Neural cell (in vitro differentiated cells): Measurements from ENCODE around the gene PPP1R12B. TPM values are rescaled to one million over a fixed set of nuclear protein-coding genes. Genes with fewer than 3 reads are reported as not detected.

Source experiments
- H2AFZ ChIP-seq: fragments of 200-600, 300-800 bp; sonication (generic), shearing (Covaris generic); 2 replicates; pipeline ENCODE4 v1.6.0; 2014; ENCODE audit warnings: low read depth, mild to moderate bottlenecking, antibody characterized with exemption, low read length, moderate library complexity
- H3F3A ChIP-seq: fragments of 200-600 bp; shearing (Covaris generic); 2 replicates; pipeline ENCODE4 v1.6.1; 2016; ENCODE audit warnings: mild to moderate bottlenecking, moderate library complexity, mixed read lengths, antibody characterized with exemption, low read length; ENCODE audit not compliant: insufficient read depth, poor library complexity, severe bottlenecking
- H3K27ac ChIP-seq: fragments of 200-600, 300-800 bp; sonication (generic), shearing (Covaris generic); 2 replicates; pipeline ENCODE4 v1.5.1; 2014; ENCODE audit warnings: mild to moderate bottlenecking, low read length, moderate library complexity
- H3K27me3 ChIP-seq: fragments of 300-800, 200-600 bp; sonication (generic), shearing (Covaris generic); 2 replicates; pipeline ENCODE4 v1.6.0; 2014; ENCODE audit warnings: mild to moderate bottlenecking, low read depth, low read length, moderate library complexity; ENCODE audit not compliant: insufficient read depth
- H3K36me3 ChIP-seq: fragments of 300-800, 200-600 bp; sonication (generic), shearing (Covaris generic); 2 replicates; pipeline ENCODE4 v1.5.1; 2014; ENCODE audit warnings: mild to moderate bottlenecking, antibody characterized with exemption, low read length, moderate library complexity; ENCODE audit not compliant: insufficient read depth
- H3K4me2 ChIP-seq: fragments of 300-800, 200-600 bp; sonication (generic), shearing (Covaris generic); 2 replicates; pipeline ENCODE4 v1.6.0; 2014; ENCODE audit warnings: mild to moderate bottlenecking, low read length
- H3K4me3 ChIP-seq: fragments of 300-800, 200-600 bp; sonication (generic), shearing (Covaris generic); 2 replicates; pipeline ENCODE4 v1.5.1; 2014; ENCODE audit warnings: mild to moderate bottlenecking, low read length, moderate library complexity
- H3K79me2 ChIP-seq: fragments of 200-600 bp; shearing (Covaris generic); replicated peaks from 2 replicates; pipeline ENCODE4 v1.6.0; 2014; ENCODE audit warnings: mild to moderate bottlenecking, low read length, moderate library complexity; ENCODE audit not compliant: insufficient read depth
- H3K9ac ChIP-seq: fragments of 300-800, 200-600 bp; sonication (generic), shearing (Covaris generic); 2 replicates; pipeline ENCODE4 v1.6.1; 2016; ENCODE audit warnings: mild to moderate bottlenecking, low read length, mixed read lengths
- H3K9me2 ChIP-seq: fragments of 200-600 bp; shearing (Covaris generic); 2 replicates; pipeline ENCODE4 v1.6.1; 2016; ENCODE audit warnings: mild to moderate bottlenecking, low read length, mixed read lengths; ENCODE audit not compliant: insufficient read depth
- H3K9me3 ChIP-seq: fragments of 200-600, 300-800 bp; sonication (generic), shearing (Covaris generic); 2 replicates; pipeline ENCODE4 v1.6.1; 2016; ENCODE audit warnings: mild to moderate bottlenecking, mixed run types, low read length, moderate library complexity, mixed read lengths
- H4K20me1 ChIP-seq: fragments of 200-600 bp; shearing (Covaris generic); 2 replicates; pipeline ENCODE4 v1.6.1; 2016; ENCODE audit warnings: mild to moderate bottlenecking, mixed run types; ENCODE audit not compliant: insufficient read depth
- CTCF ChIP-seq: fragments of 450-650 bp; IDR thresholded peaks from 2 replicates; pipeline ENCODE4 v1.5.1; 2014; ENCODE audit warnings: antibody characterized with exemption, mild to moderate bottlenecking, moderate library complexity; ENCODE audit not compliant: poor library complexity, severe bottlenecking
- EP300 ChIP-seq: fragments of 450-650 bp; conservative IDR thresholded peaks from 2 replicates; pipeline ENCODE4 v1.6.1; 2014; ENCODE audit warnings: antibody characterized with exemption, mild to moderate bottlenecking, moderate library complexity; ENCODE audit not compliant: poor library complexity, severe bottlenecking
- EZH2 ChIP-seq: fragments of 200-600, 300-800 bp; shearing (Covaris generic), sonication (generic); IDR thresholded peaks from 2 replicates; pipeline ENCODE4 v1.6.1; 2014; ENCODE audit warnings: antibody characterized with exemption, low read length, borderline replicate concordance, mild to moderate bottlenecking; ENCODE audit not compliant: insufficient read depth, poor library complexity, severe bottlenecking
- MXI1 ChIP-seq: fragments of 450-650 bp; conservative IDR thresholded peaks from 2 replicates; pipeline ENCODE4 v1.6.1; 2014; ENCODE audit warnings: antibody characterized with exemption, mild to moderate bottlenecking; ENCODE audit not compliant: poor library complexity, severe bottlenecking
- POLR2AphosphoS5 ChIP-seq: IDR thresholded peaks from 2 replicates; pipeline ENCODE4 v1.6.1; 2012
- RAD21 ChIP-seq: fragments of 450-650 bp; conservative IDR thresholded peaks from 2 replicates; pipeline ENCODE4 v1.6.1; 2014; ENCODE audit warnings: antibody characterized with exemption, mild to moderate bottlenecking, moderate library complexity
- SMC3 ChIP-seq: fragments of 450-650 bp; conservative IDR thresholded peaks from 2 replicates; pipeline ENCODE4 v1.6.1; 2014; ENCODE audit warnings: antibody characterized with exemption, mild to moderate bottlenecking, moderate library complexity; ENCODE audit not compliant: poor library complexity
- TAF1 ChIP-seq: IDR thresholded peaks from 2 replicates; pipeline ENCODE4 v1.6.1; 2012; ENCODE audit warnings: low read depth
- polyA plus RNA-seq: library from polyadenylated mRNA; depleted of rRNA; stranded (reverse); fragments of >200 nt; gene quantifications from 2 replicates; pipeline ENCODE4 v1.2.3, GENCODE V29; 2014
- TF ChIP-seq, protein P1 (sequence below): IDR thresholded peaks from 2 replicates; pipeline ENCODE4 v1.6.1; 2012; ENCODE audit warnings: borderline replicate concordance

The PPP1R12B gene
- polyA plus RNA-seq, 1 donor from 2014 or later: 9.8 TPM

- Histone ChIP-seq H3K4me3 (no peak overlapping the region), H3K9me3 (no peaks in the 10 kb centered on the region), H3K79me2 (no peaks in the 10 kb centered on the region), H3K4me2 (no peak overlapping the region), H3K36me3 (no peaks in the 10 kb centered on the region), H3K27ac (no peak overlapping the region), H4K20me1 (no peaks in the 10 kb centered on the region), H3K27me3 (no peaks in the 10 kb centered on the region), H3K9ac (no peak overlapping the region), H3F3A (no peaks in the 10 kb centered on the region), H2AFZ (no peak overlapping the region), H3K9me2 (no peaks in the 10 kb centered on the region)
- TF ChIP-seq POLR2AphosphoS5: no peak
- no peak for TF ChIP-seq RAD21
- TF ChIP-seq TAF1: no peak
- TF ChIP-seq MXI1: no peak
- TF ChIP-seq, protein P1, sequence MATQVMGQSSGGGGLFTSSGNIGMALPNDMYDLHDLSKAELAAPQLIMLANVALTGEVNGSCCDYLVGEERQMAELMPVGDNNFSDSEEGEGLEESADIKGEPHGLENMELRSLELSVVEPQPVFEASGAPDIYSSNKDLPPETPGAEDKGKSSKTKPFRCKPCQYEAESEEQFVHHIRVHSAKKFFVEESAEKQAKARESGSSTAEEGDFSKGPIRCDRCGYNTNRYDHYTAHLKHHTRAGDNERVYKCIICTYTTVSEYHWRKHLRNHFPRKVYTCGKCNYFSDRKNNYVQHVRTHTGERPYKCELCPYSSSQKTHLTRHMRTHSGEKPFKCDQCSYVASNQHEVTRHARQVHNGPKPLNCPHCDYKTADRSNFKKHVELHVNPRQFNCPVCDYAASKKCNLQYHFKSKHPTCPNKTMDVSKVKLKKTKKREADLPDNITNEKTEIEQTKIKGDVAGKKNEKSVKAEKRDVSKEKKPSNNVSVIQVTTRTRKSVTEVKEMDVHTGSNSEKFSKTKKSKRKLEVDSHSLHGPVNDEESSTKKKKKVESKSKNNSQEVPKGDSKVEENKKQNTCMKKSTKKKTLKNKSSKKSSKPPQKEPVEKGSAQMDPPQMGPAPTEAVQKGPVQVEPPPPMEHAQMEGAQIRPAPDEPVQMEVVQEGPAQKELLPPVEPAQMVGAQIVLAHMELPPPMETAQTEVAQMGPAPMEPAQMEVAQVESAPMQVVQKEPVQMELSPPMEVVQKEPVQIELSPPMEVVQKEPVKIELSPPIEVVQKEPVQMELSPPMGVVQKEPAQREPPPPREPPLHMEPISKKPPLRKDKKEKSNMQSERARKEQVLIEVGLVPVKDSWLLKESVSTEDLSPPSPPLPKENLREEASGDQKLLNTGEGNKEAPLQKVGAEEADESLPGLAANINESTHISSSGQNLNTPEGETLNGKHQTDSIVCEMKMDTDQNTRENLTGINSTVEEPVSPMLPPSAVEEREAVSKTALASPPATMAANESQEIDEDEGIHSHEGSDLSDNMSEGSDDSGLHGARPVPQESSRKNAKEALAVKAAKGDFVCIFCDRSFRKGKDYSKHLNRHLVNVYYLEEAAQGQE: no peak
- no peak for TF ChIP-seq EP300
- TF ChIP-seq EZH2: no peak
- TF ChIP-seq CTCF: no peak
- TF ChIP-seq SMC3: no peak
Observed at GRCh38 chr1:202433155-202434043, 84.9 kb downstream of the PPP1R12B start.

DNA sequence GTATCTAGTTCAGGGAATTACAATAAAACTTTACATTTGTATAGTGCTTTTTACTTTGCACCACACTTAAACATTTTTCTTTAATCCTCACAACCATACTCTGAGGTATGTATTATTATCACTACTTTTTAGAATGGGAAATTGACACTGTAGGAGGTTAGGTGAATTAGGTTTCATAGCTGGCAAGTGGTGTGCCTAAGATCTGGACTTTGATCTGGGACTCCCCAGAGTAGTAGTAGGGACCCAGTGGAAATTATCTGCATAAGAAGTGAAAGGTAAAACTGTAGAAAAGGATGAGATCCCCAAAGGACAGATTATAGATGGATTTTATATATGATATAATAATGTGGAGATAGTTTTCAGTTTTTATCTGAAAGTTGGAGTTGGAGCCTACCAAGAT is 85.6 kb downstream of the PPP1R12B start:
- no peak overlapping the region for H3K4me3 ChIP-seq
- no peak for TF ChIP-seq EZH2
- no peak for TF ChIP-seq RAD21
- no peak for TF ChIP-seq SMC3
- TF ChIP-seq MXI1: no peak
- no peak for TF ChIP-seq POLR2AphosphoS5
- TF ChIP-seq EP300: no peak
- TF ChIP-seq, protein P1: no peak
- no peak for TF ChIP-seq TAF1
- no peak for TF ChIP-seq CTCF

More for the DNA sequence above, 85.6 kb downstream of the PPP1R12B start:
- no peak overlapping the region for H2AFZ ChIP-seq
- no peak overlapping the region for H3K4me2 ChIP-seq
- H3K27ac ChIP-seq: no peak overlapping the region
- H3F3A ChIP-seq: no peaks in the 10 kb centered on the region
- H3K9me2 ChIP-seq: no peaks in the 10 kb centered on the region
- no peaks in the 10 kb centered on the region for H3K9me3 ChIP-seq
- H4K20me1 ChIP-seq: no peaks in the 10 kb centered on the region
- no peaks in the 10 kb centered on the region for H3K36me3 ChIP-seq
- H3K27me3 ChIP-seq: no peaks in the 10 kb centered on the region
- no peaks in the 10 kb centered on the region for H3K79me2 ChIP-seq
- no peak overlapping the region for H3K9ac ChIP-seq
